Testis (tissue), 2 donors: ENCODE data around the gene THAP11.

Experiments
- POLR2A ChIP-seq: fragments of 450-650 bp; IDR thresholded peaks from one replicate; pipeline ENCODE4 v1.6.1; 2017; ENCODE audit warnings: antibody characterized with exemption, mild to moderate bottlenecking, moderate library complexity
- TF ChIP-seq, protein P1 (sequence below), 3 experiments: fragments of 450-650 bp in 2 of 3; fragments of 200-600 bp in 1 of 3; sonication (generic) in 1 of 3; IDR thresholded peaks; one replicate each; pipeline ENCODE4 v1.5.1; 2016 to 2019; ENCODE audit warnings: antibody characterized with exemption in 3 of 3, mild to moderate bottlenecking in 2 of 3, moderate library complexity in 1 of 3

DNA sequence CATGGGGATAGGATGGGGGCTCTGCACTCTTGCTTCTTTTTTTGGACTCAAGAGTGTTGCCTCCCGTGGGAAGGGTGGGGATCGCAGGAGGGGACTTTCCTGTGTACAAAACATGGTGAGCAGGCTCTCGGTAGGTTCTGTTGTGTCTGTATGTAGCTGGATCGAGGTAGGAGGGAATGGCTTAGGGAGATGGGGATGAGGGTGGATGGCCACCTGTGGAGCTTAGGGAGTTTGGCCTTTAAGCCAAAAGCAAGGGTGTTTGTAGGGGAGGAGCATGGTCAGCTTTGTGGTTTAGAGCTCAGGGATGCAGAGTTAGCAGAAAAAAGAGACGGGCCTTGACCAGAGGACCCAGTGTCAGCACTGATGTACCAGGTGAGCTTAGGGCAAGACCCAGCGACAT, 19.8 kb downstream of the THAP11 start:
- TF ChIP-seq, protein P1, sequence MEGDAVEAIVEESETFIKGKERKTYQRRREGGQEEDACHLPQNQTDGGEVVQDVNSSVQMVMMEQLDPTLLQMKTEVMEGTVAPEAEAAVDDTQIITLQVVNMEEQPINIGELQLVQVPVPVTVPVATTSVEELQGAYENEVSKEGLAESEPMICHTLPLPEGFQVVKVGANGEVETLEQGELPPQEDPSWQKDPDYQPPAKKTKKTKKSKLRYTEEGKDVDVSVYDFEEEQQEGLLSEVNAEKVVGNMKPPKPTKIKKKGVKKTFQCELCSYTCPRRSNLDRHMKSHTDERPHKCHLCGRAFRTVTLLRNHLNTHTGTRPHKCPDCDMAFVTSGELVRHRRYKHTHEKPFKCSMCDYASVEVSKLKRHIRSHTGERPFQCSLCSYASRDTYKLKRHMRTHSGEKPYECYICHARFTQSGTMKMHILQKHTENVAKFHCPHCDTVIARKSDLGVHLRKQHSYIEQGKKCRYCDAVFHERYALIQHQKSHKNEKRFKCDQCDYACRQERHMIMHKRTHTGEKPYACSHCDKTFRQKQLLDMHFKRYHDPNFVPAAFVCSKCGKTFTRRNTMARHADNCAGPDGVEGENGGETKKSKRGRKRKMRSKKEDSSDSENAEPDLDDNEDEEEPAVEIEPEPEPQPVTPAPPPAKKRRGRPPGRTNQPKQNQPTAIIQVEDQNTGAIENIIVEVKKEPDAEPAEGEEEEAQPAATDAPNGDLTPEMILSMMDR (IDR thresholded peaks at IDR 0.05), result no peak
- TF ChIP-seq POLR2A, result no peak
